ENCODE data around the gene MARK3.

MARK3 gene

DNA sequence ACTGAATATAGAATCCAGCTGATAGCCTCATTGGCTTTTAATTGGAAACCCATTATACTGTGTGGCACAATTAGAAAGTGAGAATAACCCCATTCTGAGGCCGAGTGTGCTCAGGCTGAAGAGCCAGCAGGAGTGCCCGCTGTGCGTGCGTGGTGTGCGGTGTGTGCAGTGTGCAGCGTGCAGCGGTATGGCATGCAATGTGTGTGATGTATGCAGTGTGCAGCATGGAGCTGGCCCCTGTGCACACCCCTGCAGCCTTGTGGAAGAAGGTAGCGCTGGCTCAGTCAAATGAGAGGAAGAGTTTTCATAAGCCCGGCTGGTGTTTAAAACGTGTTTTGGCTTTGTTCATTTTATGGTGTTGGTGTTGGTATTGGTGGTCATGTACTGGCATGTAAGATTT, 114.5 kb downstream of the MARK3 start:
- TF ChIP-seq, protein P1, sequence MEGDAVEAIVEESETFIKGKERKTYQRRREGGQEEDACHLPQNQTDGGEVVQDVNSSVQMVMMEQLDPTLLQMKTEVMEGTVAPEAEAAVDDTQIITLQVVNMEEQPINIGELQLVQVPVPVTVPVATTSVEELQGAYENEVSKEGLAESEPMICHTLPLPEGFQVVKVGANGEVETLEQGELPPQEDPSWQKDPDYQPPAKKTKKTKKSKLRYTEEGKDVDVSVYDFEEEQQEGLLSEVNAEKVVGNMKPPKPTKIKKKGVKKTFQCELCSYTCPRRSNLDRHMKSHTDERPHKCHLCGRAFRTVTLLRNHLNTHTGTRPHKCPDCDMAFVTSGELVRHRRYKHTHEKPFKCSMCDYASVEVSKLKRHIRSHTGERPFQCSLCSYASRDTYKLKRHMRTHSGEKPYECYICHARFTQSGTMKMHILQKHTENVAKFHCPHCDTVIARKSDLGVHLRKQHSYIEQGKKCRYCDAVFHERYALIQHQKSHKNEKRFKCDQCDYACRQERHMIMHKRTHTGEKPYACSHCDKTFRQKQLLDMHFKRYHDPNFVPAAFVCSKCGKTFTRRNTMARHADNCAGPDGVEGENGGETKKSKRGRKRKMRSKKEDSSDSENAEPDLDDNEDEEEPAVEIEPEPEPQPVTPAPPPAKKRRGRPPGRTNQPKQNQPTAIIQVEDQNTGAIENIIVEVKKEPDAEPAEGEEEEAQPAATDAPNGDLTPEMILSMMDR (IDR thresholded peaks at IDR 0.05; ENCODE audit: borderline replicate concordance, insufficient read depth, low read depth, low read length) = no peak
- H3K4me3 ChIP-seq (ENCODE audit: low read depth, low read length) = no peak overlapping the region

DNA sequence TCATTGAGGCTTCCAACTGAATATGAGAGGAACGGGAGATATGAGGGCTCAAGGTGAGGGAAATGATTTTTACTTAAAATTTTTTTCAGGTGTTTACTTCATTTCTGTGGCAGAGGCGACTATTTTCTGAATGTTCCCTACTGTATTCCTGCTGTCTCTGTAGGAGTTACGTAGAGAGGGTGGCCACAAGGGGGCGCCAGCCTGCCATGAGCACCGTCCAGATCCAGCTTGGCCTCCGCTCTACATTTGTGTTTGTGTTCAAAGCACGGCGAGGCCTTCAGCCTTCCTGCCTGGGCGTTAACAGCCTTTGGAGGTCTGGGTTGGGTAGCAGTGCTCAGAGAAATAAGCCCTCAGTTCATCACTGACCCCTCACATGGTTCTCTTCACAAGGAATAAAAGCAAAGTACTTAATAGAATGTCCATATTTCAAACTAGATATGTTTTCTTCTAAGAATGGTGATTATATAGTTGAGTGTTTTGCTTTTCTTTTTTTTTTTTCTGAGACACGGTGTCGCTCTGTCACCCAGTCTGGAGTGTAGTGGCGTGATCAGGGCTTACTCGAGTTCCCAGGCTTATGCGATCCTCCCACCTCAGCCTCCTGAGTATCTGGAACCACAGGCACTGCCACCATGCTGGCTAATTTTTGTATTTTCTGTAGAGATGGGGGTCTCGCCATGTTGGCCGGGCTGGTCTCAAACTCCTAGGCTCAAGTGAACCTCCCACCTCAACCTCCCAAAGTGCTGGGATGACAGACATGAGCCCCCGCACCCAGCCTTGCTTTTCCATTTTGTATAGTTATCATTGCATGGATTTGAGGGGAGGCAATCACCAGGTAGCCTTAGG, 115.2 kb downstream of the MARK3 start:
- no peak overlapping the region for H3K4me3 ChIP-seq (ENCODE audit: low read depth, low read length)
- TF ChIP-seq, protein P1 (IDR thresholded peaks at IDR 0.05; ENCODE audit: borderline replicate concordance, insufficient read depth, low read depth, low read length) = peak; percentile 92

DNA sequence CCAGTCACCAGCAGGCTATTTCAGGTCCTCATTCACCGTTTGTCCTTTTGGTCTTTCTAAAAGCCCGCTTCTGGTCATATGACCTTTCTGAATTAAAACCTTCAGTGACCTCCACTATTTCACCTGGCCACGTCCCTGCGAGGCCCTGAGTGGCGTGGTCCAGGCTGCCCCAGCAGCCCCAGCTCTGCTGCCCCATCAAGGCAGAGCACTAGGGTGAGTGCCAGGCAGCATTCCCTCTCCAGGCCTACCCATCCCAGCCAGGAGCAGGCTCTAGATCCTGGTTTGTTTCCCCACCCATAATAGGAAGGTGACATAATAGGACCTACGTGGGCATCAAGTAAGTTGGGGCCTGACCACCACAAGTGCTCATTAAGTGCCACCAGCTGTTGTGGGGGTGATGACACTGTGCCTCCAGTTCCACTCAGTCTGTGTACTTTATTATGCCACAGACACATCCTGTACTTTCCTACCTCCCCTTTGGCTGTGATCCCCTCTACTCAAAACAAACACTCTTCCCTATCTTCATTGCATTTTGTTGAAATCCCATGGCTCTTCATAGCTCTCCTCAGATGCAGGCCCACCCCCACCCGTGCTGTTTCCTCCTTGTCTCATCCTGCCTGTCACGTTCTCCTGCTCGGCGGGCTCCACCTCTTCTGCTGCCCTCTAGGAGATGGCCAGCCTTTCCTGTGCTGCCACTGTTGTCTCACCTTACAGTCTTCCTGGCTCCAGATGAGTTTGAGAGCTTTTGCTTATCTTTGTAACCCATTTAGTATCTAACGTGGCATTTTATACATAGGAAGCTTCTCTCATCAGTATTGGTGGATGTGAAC, 116.0 kb downstream of the MARK3 start:
- no peak overlapping the region for H3K4me3 ChIP-seq (ENCODE audit: low read depth, low read length)
- TF ChIP-seq, protein P1 (IDR thresholded peaks at IDR 0.05; ENCODE audit: borderline replicate concordance, insufficient read depth, low read depth, low read length) = no peak

DNA sequence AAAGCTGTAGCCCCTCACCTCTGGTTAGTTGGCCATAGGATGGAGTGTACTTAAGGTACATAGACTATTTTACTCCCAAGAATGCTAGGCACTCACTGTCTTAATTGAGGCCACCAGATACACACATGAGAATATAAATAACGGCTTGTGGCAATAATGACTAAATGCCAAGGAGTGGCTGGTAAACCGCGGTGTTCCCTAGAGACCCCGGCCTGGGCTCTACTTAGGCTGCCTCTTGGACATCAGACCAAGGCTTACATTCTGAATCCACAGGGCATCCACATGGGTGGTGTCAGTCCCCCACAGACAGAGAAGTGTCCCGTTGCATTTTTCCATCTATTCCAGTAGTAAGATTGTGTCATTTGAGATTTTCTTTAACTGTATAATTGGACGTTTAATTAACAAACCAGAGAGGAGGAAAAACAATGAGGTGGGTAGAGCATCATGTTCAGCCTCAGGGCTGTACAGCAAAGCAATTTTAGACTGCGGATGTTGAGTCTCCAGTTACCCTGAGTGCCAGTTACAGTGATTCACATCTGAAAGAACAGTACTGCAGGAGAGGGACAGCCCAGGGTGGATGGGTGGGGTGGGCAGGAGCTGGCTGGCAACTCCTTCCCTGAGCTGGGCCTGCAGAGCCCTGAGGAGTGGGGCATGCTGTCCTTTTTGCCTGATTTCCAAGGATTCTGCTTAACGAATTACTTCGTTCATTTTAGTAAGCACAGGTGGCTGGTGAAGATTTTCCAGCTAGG, 116.9 kb downstream of the MARK3 start:
- H3K4me3 ChIP-seq (ENCODE audit: low read depth, low read length) = no peak overlapping the region
- TF ChIP-seq, protein P1 (IDR thresholded peaks at IDR 0.05; ENCODE audit: borderline replicate concordance, insufficient read depth, low read depth, low read length) = no peak

DNA sequence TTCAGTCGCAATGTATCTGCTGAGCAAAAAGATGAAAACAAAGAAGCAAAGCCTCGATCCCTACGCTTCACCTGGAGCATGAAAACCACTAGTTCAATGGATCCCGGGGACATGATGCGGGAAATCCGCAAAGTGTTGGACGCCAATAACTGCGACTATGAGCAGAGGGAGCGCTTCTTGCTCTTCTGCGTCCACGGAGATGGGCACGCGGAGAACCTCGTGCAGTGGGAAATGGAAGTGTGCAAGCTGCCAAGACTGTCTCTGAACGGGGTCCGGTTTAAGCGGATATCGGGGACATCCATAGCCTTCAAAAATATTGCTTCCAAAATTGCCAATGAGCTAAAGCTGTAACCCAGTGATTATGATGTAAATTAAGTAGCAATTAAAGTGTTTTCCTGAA, 117.7 kb downstream of the MARK3 start:
- no peak overlapping the region for H3K4me3 ChIP-seq (ENCODE audit: low read depth, low read length)
- TF ChIP-seq, protein P1 (IDR thresholded peaks at IDR 0.05; ENCODE audit: borderline replicate concordance, insufficient read depth, low read depth, low read length) = no peak

DNA sequence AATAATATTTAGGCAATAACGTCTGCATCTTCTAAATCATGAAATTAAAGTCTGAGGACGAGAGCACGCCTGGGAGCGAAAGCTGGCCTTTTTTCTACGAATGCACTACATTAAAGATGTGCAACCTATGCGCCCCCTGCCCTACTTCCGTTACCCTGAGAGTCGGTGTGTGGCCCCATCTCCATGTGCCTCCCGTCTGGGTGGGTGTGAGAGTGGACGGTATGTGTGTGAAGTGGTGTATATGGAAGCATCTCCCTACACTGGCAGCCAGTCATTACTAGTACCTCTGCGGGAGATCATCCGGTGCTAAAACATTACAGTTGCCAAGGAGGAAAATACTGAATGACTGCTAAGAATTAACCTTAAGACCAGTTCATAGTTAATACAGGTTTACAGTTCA, 118.1 kb downstream of the MARK3 start:
- no peak overlapping the region for H3K4me3 ChIP-seq (ENCODE audit: low read depth, low read length)
- TF ChIP-seq, protein P1 (IDR thresholded peaks at IDR 0.05; ENCODE audit: borderline replicate concordance, insufficient read depth, low read depth, low read length) = no peak
